Psoas muscle (tissue), 8 donors: ENCODE measurements around the gene HOXB2. TPM values are rescaled to one million over a fixed set of nuclear protein-coding genes. Genes with fewer than 3 reads are reported as not detected.

Source experiments
- ATAC-seq, 4 donors: fragments of 200-7000 bp; cut with Tn5 transposase; one replicate each; pipeline ENCODE4 v1.9.1; 2020; ENCODE audit warnings: moderate library complexity in 3 of 4, mild to moderate bottlenecking in 2 of 4
- DNase-seq, 2 donors: peaks; one replicate each; pipeline ENCODE4 v3.0.0-alpha.2; 2020
- H3K27ac ChIP-seq: fragments of 200-600 bp; one replicate; pipeline ENCODE4 v1.8.0; 2022
- H3K27me3 ChIP-seq, 3 donors: fragments of 200-600 bp in 1 of 3; one replicate each; pipeline versions ENCODE4 v1.6.1 to v1.8.0; 2013 to 2022; ENCODE audit warnings: low read length in 2 of 3, mild to moderate bottlenecking in 2 of 3, moderate library complexity in 1 of 3; ENCODE audit not compliant: insufficient read depth in 3 of 3
- H3K36me3 ChIP-seq, 2 donors: fragments of 200-600 bp in 1 of 2; one replicate each; pipeline versions ENCODE4 v1.6.1 to v1.8.0; 2013 to 2022; ENCODE audit warnings: low read depth in 1 of 2, mild to moderate bottlenecking in 1 of 2, moderate library complexity in 1 of 2; ENCODE audit not compliant: insufficient read depth in 1 of 2
- H3K4me1 ChIP-seq: fragments of 200-600 bp; one replicate; pipeline ENCODE4 v1.8.0; 2022
- H3K4me3 ChIP-seq: fragments of 200-600 bp; one replicate; pipeline ENCODE4 v1.8.0; 2022; ENCODE audit warnings: mild to moderate bottlenecking
- H3K9me3 ChIP-seq: fragments of 200-600 bp; one replicate; pipeline ENCODE4 v1.8.0; 2022
- CTCF ChIP-seq: fragments of 200-600 bp; IDR thresholded peaks from one replicate; pipeline ENCODE4 v1.8.0; 2022; ENCODE audit warnings: antibody characterized with exemption
- WGBS, 3 donors: extraction: QIAGEN DNeasy Blood & Tissue Kit; methylation state at CpG; one replicate each; pipeline versions ENCODE4 v1.1.6 to v1.1.7; 2013; 5-methylcytosine and 5-hydroxymethylcytosine counted together
- intact Hi-C, 2 donors: fragments of 100-400 bp; cut with DNase I; formaldehyde crosslinking; loops; one replicate each; pipeline versions ENCODE4 v1.11.0 to v1.14.2; 2022
- polyA plus RNA-seq, 3 donors: library from polyadenylated mRNA; stranded (reverse); fragments of 200-250 nt; gene quantifications; one replicate each; pipeline ENCODE4 v1.2.3, GENCODE V29; 2013
- total RNA-seq, 4 donors: library from RNA; stranded (reverse); fragmentation: NEBNext Ultra II Directional in 2 of 4; extraction: Animal tissue kit (Norgen Biotek cat#: 25700) in 2 of 4; gene quantifications; one replicate each; pipeline versions ENCODE4 v1.2.1 to v1.2.4, GENCODE V29; 2021 to 2023
- donor health status: healthy with polysubstance abuse.
- donor health status: DM: no; HTN: no; CAD: no; lungs with moderate emphysema.
- donor health status: Bipolar disorder and iron deficiency.
- donor health status: healthy.
- donor health status: DM: yes; HTN: yes; CAD: no.
- donor health status: DM: no; HTN: no; CAD: no.
- donor health status: DM: no; HTN: no; CAD: no.
- donor health status: DM: yes; HTN: yes; CAD: no.

The HOXB2 gene
- total and polyA plus RNA-seq, 7 donors: 3.1 to 12.9 (median 5.0) TPM

- Histone ChIP-seq H3K9me3 (no peaks in the 10 kb centered on the region), H3K27me3 (peaks cover 0 to 7% (median 5%) of the 10 kb centered on the region in 3 donors), H3K36me3 (no peaks in the 10 kb centered on the region), H3K27ac (no peak overlapping the region), H3K4me1 (peaks cover 10% of the 10 kb centered on the region), H3K4me3 (no peak overlapping the region)
- no peak for DNase-seq
- intact Hi-C loops: no loop called here
- WGBS, 3 donors: 49 to 57% (median 54%) methylated on average over 2 of the region's 2 CpGs
- no peak for ATAC-seq
- no peak for TF ChIP-seq CTCF
Measured at GRCh38 chr17:48497103-48497502, 47.8 kb downstream of the HOXB2 start.

GRCh38 chr17:48494335-48494734, 50.6 kb downstream of the HOXB2 start:
- H3K4me3 ChIP-seq: no peak overlapping the region
- no peak for ATAC-seq
- peaks cover 10% of the 10 kb centered on the region for H3K4me1 ChIP-seq
- WGBS, 3 donors: 88 to 94% (median 89%) methylated on average over 8 of the region's 8 CpGs
- no peak overlapping the region for H3K27ac ChIP-seq
- H3K36me3 ChIP-seq: no peaks in the 10 kb centered on the region
- DNase-seq: no peak
- no peaks in the 10 kb centered on the region for H3K9me3 ChIP-seq
- H3K27me3 ChIP-seq: peaks cover 0 to 12% (median 5%) of the 10 kb centered on the region in 3 donors
- TF ChIP-seq CTCF: no peak
- intact Hi-C loops: loop anchor here in 1 of 2 donors (5.0 kb wide), 1 partner anchor 48 kb away; no protein-coding TSS in a partner anchor

Other genes with a start within 250 kb of the HOXB2 start
- 1 to 10 TPM in 1 of 4 donors, under 1 TPM in 2, not detected in 1; 0.42 to 1.0 (median 0.44) TPM for gene SKAP1, start 114.9 kb downstream of the HOXB2 start, total RNA-seq
- under 1 TPM in 2 of 3 donors, not detected in 1; 0.09 to 0.12 TPM for gene SKAP1, start 114.9 kb downstream of the HOXB2 start, polyA plus RNA-seq
- not detected for gene HOXB1, start 14.1 kb downstream of the HOXB2 start, total RNA-seq
- gene HOXB1, start 14.1 kb downstream of the HOXB2 start, polyA plus RNA-seq: not detected
- gene HOXB4, start 33.2 kb upstream of the HOXB2 start, total RNA-seq: 1 to 10 TPM in 2 of 4 donors, under 1 TPM in 2; 0.80 to 4.0 (median 1.3) TPM
- under 1 TPM; 0.38 to 0.89 (median 0.55) TPM for gene HOXB4, start 33.2 kb upstream of the HOXB2 start, polyA plus RNA-seq
- gene HOXB3, start 45.1 kb upstream of the HOXB2 start, total RNA-seq: 1 to 10 TPM; 1.5 to 8.8 (median 1.9) TPM
- 1 to 10 TPM in 2 of 3 donors, under 1 TPM in 1; 0.96 to 1.5 (median 1.4) TPM for gene HOXB3, start 45.1 kb upstream of the HOXB2 start, polyA plus RNA-seq
- gene HOXB5, start 48.7 kb upstream of the HOXB2 start, total RNA-seq: under 1 TPM in 3 of 4 donors, not detected in 1; 0.17 to 0.71 (median 0.24) TPM
- under 1 TPM; 0.03 to 0.30 (median 0.17) TPM for gene HOXB5, start 48.7 kb upstream of the HOXB2 start, polyA plus RNA-seq
- gene HOXB6, start 59.9 kb upstream of the HOXB2 start, total RNA-seq: 1 to 10 TPM in 2 of 4 donors, under 1 TPM in 2; 0.66 to 3.3 (median 1.2) TPM
- gene HOXB6, start 59.9 kb upstream of the HOXB2 start, polyA plus RNA-seq: 1 to 10 TPM in 2 of 3 donors, under 1 TPM in 1; 0.80 to 1.6 (median 1.2) TPM
- gene HOXB7, start 65.9 kb upstream of the HOXB2 start, total RNA-seq: 1 to 10 TPM in 3 of 4 donors, under 1 TPM in 1; 0.85 to 2.0 (median 1.2) TPM
- 1 to 10 TPM; 1.6 to 3.0 (median 2.8) TPM for gene HOXB7, start 65.9 kb upstream of the HOXB2 start, polyA plus RNA-seq
- gene HOXB8, start 70.2 kb upstream of the HOXB2 start, total RNA-seq: not detected
- gene HOXB8, start 70.2 kb upstream of the HOXB2 start, polyA plus RNA-seq: under 1 TPM; 0.05 to 0.10 (median 0.08) TPM
- gene HOXB9, start 81.2 kb upstream of the HOXB2 start, total RNA-seq: not detected
- gene HOXB9, start 81.2 kb upstream of the HOXB2 start, polyA plus RNA-seq: under 1 TPM; 0.01 to 0.10 (median 0.03) TPM
- gene PRAC1, start 177.4 kb upstream of the HOXB2 start, total RNA-seq: not detected
- gene PRAC1, start 177.4 kb upstream of the HOXB2 start, polyA plus RNA-seq: not detected
- gene PRAC2, start 178.1 kb upstream of the HOXB2 start, total RNA-seq: not detected
- not detected for gene PRAC2, start 178.1 kb upstream of the HOXB2 start, polyA plus RNA-seq
- gene HOXB13, start 183.6 kb upstream of the HOXB2 start, total RNA-seq: not detected
- not detected for gene HOXB13, start 183.6 kb upstream of the HOXB2 start, polyA plus RNA-seq